NT2/D1 (cell line): ENCODE data around the gene LRMDA.

Experiments
- SUZ12 ChIP-seq: IDR thresholded peaks from 2 replicates; pipeline ENCODE4 v1.6.1; 2011; ENCODE audit not compliant: insufficient read length, insufficient read depth; ENCODE audit errors: extremely low read depth
- YY1 ChIP-seq: IDR thresholded peaks from 2 replicates; pipeline ENCODE4 v1.6.1; 2011; ENCODE audit not compliant: insufficient read length, insufficient read depth
- ZNF274 ChIP-seq: IDR thresholded peaks from 2 replicates; pipeline ENCODE4 v1.6.1; 2011; ENCODE audit warnings: mild to moderate bottlenecking, low read depth, low read length

- TF ChIP-seq YY1: no peak
- no peak for TF ChIP-seq ZNF274
- no peak for TF ChIP-seq SUZ12
Observed at GRCh38 chr10:75971402-75972211, 540.2 kb downstream of the LRMDA start.
